Ascending aorta (tissue), 2 donors: ENCODE measurements around the gene MCC. TPM values are rescaled to one million over a fixed set of nuclear protein-coding genes. Genes with fewer than 3 reads are reported as not detected.

ENCODE experiments used
- DNase-seq, 2 donors: peaks; one replicate each; pipeline ENCODE4 v3.0.0-alpha.2; 2019; ENCODE audit warnings: low spot score in 2 of 2
- H3K27ac ChIP-seq, 2 donors: fragments of 200-600 bp; sonication (generic); one replicate each; pipeline ENCODE4 v1.5.1; 2016 to 2017; ENCODE audit warnings: mild to moderate bottlenecking in 1 of 2
- H3K27me3 ChIP-seq: fragments of 200-600 bp; sonication (generic); one replicate; pipeline ENCODE4 v1.5.1; 2017
- H3K36me3 ChIP-seq, 2 donors: fragments of 200-600 bp; sonication (generic); one replicate each; pipeline ENCODE4 v1.5.1; 2016
- H3K4me1 ChIP-seq, 2 donors: fragments of 200-600 bp; sonication (generic); one replicate each; pipeline ENCODE4 v1.5.1; 2016 to 2017; ENCODE audit warnings: mild to moderate bottlenecking in 1 of 2
- H3K4me3 ChIP-seq, 2 donors: fragments of 200-600 bp; sonication (generic); one replicate each; pipeline ENCODE4 v1.5.1; 2016 to 2017; ENCODE audit warnings: mild to moderate bottlenecking in 1 of 2
- H3K9me3 ChIP-seq, 2 donors: fragments of 200-600 bp; sonication (generic); one replicate each; pipeline ENCODE4 v1.5.1; 2016
- CTCF ChIP-seq, 3 experiments: fragments of 200-600 bp in 2 of 3; fragments of 450-650 bp in 1 of 3; sonication (generic) in 2 of 3; IDR thresholded peaks; one replicate each; pipeline ENCODE4 v1.5.1; 2016 to 2019; ENCODE audit warnings: antibody characterized with exemption in 3 of 3, mild to moderate bottlenecking in 1 of 3, moderate library complexity in 1 of 3
- intact Hi-C: fragments of 100-400 bp; cut with DNase I; formaldehyde crosslinking; loops from one replicate; pipeline ENCODE4 v1.15.1; 2023
- total RNA-seq: library from RNA; depleted of rRNA; stranded (reverse); fragments of >200 nt; gene quantifications from one replicate; pipeline ENCODE4 v1.1.0, GENCODE V29; 2016

Gene MCC
- total RNA-seq, 1 donor from 2014 or later, result 67.9 TPM

DNA sequence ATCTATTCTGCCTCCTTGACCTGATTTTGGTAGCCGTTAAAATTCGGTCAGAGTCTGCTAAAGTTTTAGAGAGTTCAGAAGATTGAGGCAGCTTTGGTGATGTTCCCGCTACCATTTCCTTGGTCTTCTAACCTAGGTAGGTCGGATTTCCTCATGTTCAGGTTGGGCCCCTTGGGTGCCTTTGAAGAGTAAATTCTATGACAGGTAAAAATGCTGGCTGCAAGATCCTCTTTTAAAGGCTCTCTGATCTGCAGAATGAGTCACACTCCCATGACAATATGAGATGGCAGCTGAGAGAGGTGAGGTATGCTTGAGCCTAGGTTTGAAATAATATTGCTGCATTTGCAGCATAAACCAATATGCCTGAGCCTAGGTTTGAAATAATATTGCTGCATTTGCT is 252.4 kb downstream of the MCC start:
- H3K27ac ChIP-seq, result no peak overlapping the region
- no peaks in the 10 kb centered on the region for H3K36me3 ChIP-seq
- H3K4me1 ChIP-seq, result peaks cover 0 to 4% of the 10 kb centered on the region in 2 donors
- no peak for DNase-seq
- no peaks in the 10 kb centered on the region for H3K27me3 ChIP-seq
- no peak overlapping the region for H3K4me3 ChIP-seq
- H3K9me3 ChIP-seq, result no peaks in the 10 kb centered on the region
- intact Hi-C loops, result no loop called here
- no peak for TF ChIP-seq CTCF (IDR thresholded peaks at IDR 0.05)

- peaks cover 0 to 4% of the 10 kb centered on the region in 2 donors for H3K4me1 ChIP-seq
- intact Hi-C loops, result no loop called here
- DNase-seq, result no peak
These were observed 253.7 kb downstream of the MCC start for GRCh38 chr5:113234546-113234945.

GRCh38 chr5:113233606-113234005 is 254.6 kb downstream of the MCC start:
- peaks cover 0 to 4% of the 10 kb centered on the region in 2 donors for H3K4me1 ChIP-seq
- intact Hi-C loops, result no loop called here

More at GRCh38 chr5:113234546-113234945, 253.7 kb downstream of the MCC start:
- Histone ChIP-seq H3K4me3 (no peak overlapping the region), H3K27ac (no peak overlapping the region), H3K36me3 (no peaks in the 10 kb centered on the region), H3K27me3 (no peaks in the 10 kb centered on the region), H3K9me3 (no peaks in the 10 kb centered on the region)
- TF ChIP-seq CTCF (IDR thresholded peaks at IDR 0.05), result no peak

DNA sequence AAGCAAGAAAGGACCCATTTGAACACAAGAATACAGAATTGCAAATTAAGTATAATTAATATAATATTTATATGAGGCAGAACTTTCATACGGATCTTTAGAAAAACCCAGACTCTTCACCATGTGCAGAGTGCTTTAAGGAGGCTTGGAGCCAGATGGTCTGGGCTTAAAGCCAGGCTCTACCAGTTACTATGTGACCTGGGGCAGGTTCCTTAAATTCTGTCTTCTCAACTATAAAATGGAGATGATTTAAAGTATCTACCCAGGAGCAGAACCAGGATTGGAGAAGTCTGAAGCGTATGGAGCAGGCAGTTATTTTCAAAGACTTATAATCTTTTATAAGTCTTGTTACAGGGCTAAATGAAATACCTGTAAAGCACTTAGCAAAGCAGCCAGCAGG is 255.6 kb downstream of the MCC start:
- intact Hi-C loops, result no loop called here
- no peaks in the 10 kb centered on the region for H3K9me3 ChIP-seq
- no peak for TF ChIP-seq CTCF (IDR thresholded peaks at IDR 0.05)
- DNase-seq, result no peak
- H3K27me3 ChIP-seq, result no peaks in the 10 kb centered on the region
- H3K4me3 ChIP-seq, result no peak overlapping the region
- H3K36me3 ChIP-seq, result no peaks in the 10 kb centered on the region
- peaks cover 0 to 4% of the 10 kb centered on the region in 2 donors for H3K4me1 ChIP-seq
- no peak overlapping the region for H3K27ac ChIP-seq

More at GRCh38 chr5:113233606-113234005, 254.6 kb downstream of the MCC start:
- Histone ChIP-seq H3K36me3 (no peaks in the 10 kb centered on the region), H3K4me3 (no peak overlapping the region), H3K27me3 (no peaks in the 10 kb centered on the region), H3K27ac (no peak overlapping the region), H3K9me3 (no peaks in the 10 kb centered on the region)
- DNase-seq, result no peak
- no peak for TF ChIP-seq CTCF (IDR thresholded peaks at IDR 0.05)

DNA sequence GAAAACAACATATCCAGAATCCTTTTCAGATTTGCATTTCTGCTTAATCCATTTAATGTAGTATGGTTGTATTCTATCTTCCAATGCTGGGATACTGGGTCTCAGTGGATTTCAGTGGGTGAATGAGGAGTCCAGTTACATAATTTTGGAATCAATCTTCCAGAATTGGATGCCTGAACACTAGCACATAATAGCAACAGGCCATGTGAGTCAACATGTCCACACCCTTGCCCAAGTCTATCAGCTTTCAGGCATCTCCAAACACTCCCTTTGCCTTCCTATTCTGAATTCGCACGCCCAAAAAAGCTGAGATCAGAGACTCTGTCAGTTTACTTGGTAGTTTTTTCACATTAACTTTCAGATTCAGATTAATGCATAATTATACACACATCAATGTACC is 256.0 kb downstream of the MCC start:
- no peak for TF ChIP-seq CTCF (IDR thresholded peaks at IDR 0.05)
- no peaks in the 10 kb centered on the region for H3K9me3 ChIP-seq
- H3K36me3 ChIP-seq, result no peaks in the 10 kb centered on the region
- H3K4me3 ChIP-seq, result no peak overlapping the region
- intact Hi-C loops, result no loop called here
- H3K27me3 ChIP-seq, result no peaks in the 10 kb centered on the region
- peaks cover 0 to 4% of the 10 kb centered on the region in 2 donors for H3K4me1 ChIP-seq
- no peak overlapping the region for H3K27ac ChIP-seq
- DNase-seq, result no peak

DNA sequence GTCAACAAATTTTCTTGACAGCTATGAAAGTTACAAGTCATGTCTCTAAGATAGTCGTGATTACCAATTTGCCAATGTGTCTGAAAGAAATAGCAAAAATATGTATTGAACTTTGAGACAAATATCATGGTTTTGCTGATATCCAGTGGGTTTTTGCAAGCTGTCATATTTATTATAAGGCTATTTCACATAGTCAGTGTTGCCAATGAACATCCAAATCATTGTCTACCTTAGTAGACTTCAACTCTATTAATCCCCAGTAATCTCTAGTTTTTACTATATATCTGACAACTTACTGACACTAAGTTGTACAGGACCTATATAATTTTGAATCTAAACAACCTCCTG is 256.6 kb downstream of the MCC start:
- TF ChIP-seq CTCF (IDR thresholded peaks at IDR 0.05), result no peak
- DNase-seq, result no peak
- intact Hi-C loops, result no loop called here

More for the DNA sequence above, 256.6 kb downstream of the MCC start:
- Histone ChIP-seq H3K9me3 (no peaks in the 10 kb centered on the region), H3K27me3 (no peaks in the 10 kb centered on the region), H3K4me3 (no peak overlapping the region), H3K4me1 (peaks cover 0 to 4% of the 10 kb centered on the region in 2 donors), H3K36me3 (no peaks in the 10 kb centered on the region), H3K27ac (no peak overlapping the region)
